ENCODE results near the gene LVRN.

Gene LVRN

GRCh38 chr5:116046823-116047222, 84.5 kb downstream of the LVRN start:
- no peak overlapping the region for H3K4me3 ChIP-seq (ENCODE audit: low read depth, low read length)
- in situ Hi-C loops (cut with HindIII; ENCODE audit: low sequenced_read_pairs) = no loop called here
- DNase-seq (ENCODE audit: low read depth) = no peak
- TF ChIP-seq, protein P1, sequence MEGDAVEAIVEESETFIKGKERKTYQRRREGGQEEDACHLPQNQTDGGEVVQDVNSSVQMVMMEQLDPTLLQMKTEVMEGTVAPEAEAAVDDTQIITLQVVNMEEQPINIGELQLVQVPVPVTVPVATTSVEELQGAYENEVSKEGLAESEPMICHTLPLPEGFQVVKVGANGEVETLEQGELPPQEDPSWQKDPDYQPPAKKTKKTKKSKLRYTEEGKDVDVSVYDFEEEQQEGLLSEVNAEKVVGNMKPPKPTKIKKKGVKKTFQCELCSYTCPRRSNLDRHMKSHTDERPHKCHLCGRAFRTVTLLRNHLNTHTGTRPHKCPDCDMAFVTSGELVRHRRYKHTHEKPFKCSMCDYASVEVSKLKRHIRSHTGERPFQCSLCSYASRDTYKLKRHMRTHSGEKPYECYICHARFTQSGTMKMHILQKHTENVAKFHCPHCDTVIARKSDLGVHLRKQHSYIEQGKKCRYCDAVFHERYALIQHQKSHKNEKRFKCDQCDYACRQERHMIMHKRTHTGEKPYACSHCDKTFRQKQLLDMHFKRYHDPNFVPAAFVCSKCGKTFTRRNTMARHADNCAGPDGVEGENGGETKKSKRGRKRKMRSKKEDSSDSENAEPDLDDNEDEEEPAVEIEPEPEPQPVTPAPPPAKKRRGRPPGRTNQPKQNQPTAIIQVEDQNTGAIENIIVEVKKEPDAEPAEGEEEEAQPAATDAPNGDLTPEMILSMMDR (IDR thresholded peaks at IDR 0.05; ENCODE audit: low read depth, low read length, missing control alignments) = no peak

- in situ Hi-C loops (cut with HindIII; ENCODE audit: low sequenced_read_pairs) = no loop called here
These were observed 96.2 kb downstream of the LVRN start for GRCh38 chr5:116058346-116058936.

GRCh38 chr5:116062352-116062751, 100.1 kb downstream of the LVRN start:
- TF ChIP-seq, protein P1 (IDR thresholded peaks at IDR 0.05; ENCODE audit: low read depth, low read length, missing control alignments) = no peak
- DNase-seq (ENCODE audit: low read depth) = no peak
- no peak overlapping the region for H3K4me3 ChIP-seq (ENCODE audit: low read depth, low read length)
- in situ Hi-C loops (cut with HindIII; ENCODE audit: low sequenced_read_pairs) = no loop called here

More at GRCh38 chr5:116058346-116058936, 96.2 kb downstream of the LVRN start:
- no peak for DNase-seq (ENCODE audit: low read depth)
- no peak overlapping the region for H3K4me3 ChIP-seq (ENCODE audit: low read depth, low read length)
- TF ChIP-seq, protein P1 (IDR thresholded peaks at IDR 0.05; ENCODE audit: low read depth, low read length, missing control alignments) = no peak

DNA sequence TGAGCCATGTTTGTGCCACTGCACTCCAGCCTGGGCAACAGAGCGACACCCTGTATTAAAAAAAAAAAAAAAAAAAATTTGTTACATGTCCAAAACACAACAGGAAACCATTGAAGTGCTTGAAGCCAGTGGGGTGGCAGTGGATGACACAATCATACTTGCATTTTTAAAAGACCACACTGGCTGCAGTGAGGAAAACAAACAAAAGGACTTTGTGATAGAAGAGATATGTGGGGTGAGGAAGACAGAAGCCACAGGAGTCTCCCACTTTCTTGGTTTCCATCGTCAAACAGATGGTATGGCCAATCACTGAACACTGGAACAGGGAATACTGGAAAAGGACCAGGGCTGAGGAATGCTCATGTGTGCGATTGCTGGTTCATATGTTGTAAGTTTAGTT, 101.7 kb downstream of the LVRN start:
- TF ChIP-seq, protein P1 (IDR thresholded peaks at IDR 0.05; ENCODE audit: low read depth, low read length, missing control alignments) = no peak
- in situ Hi-C loops (cut with HindIII; ENCODE audit: low sequenced_read_pairs) = no loop called here
- peak; percentile 18 for DNase-seq (ENCODE audit: low read depth)
- no peak overlapping the region for H3K4me3 ChIP-seq (ENCODE audit: low read depth, low read length)

DNA sequence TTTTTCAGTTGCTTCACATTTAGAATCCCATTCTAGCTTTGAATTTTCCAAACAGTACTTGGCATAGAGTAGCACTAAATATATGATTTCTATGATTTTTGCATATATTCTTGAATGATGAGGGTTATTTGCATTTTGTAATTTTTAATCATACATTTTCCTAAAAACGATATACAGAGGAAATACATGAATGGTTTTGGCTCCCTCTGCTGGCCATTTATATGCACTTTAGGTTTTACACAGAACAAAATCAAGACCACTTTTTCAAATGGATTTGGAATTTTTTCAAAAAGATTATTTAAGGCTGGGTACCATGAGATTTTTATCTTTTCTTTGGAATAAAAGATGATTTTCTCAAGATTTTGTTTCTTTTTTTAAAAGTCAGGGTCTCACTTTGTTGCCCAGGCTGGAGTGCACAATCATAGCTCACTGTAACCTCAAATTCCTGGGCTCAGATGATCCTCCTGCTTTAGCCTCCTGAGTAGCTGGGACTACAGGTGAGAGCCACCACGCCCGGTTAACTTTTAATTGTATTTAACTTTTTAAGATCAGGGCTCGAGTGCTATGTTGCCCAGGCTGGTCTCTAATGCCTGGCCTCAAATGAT, 105.9 kb downstream of the LVRN start:
- in situ Hi-C loops (cut with HindIII; ENCODE audit: low sequenced_read_pairs) = no loop called here
- TF ChIP-seq, protein P1 (IDR thresholded peaks at IDR 0.05; ENCODE audit: low read depth, low read length, missing control alignments) = peak; percentile 44
- no peak overlapping the region for H3K4me3 ChIP-seq (ENCODE audit: low read depth, low read length)
- DNase-seq (ENCODE audit: low read depth) = peak; percentile 60

- TF ChIP-seq, protein P1 (IDR thresholded peaks at IDR 0.05; ENCODE audit: low read depth, low read length, missing control alignments) = no peak
- in situ Hi-C loops (cut with HindIII; ENCODE audit: low sequenced_read_pairs) = no loop called here
- DNase-seq (ENCODE audit: low read depth) = no peak
- H3K4me3 ChIP-seq (ENCODE audit: low read depth, low read length) = no peak overlapping the region
These were observed 108.9 kb downstream of the LVRN start for GRCh38 chr5:116071211-116071610.
